ENCODE measurements around the gene CTIF.

Gene CTIF

GRCh38 chr18:48612511-48612910, 73.7 kb downstream of the CTIF start:
- DNase-seq (ENCODE audit: low read depth) = no peak
- TF ChIP-seq CTCF (IDR thresholded peaks at IDR 0.05; ENCODE audit: insufficient read depth, low read depth, low read length, missing control alignments) = no peak
- no peak overlapping the region for H3K4me3 ChIP-seq (ENCODE audit: low read length)

GRCh38 chr18:48612917-48613316, 74.1 kb downstream of the CTIF start:
- H3K4me3 ChIP-seq (ENCODE audit: low read length) = no peak overlapping the region
- DNase-seq (ENCODE audit: low read depth) = no peak
- TF ChIP-seq CTCF (IDR thresholded peaks at IDR 0.05; ENCODE audit: insufficient read depth, low read depth, low read length, missing control alignments) = no peak

- no peak for TF ChIP-seq CTCF (IDR thresholded peaks at IDR 0.05; ENCODE audit: insufficient read depth, low read depth, low read length, missing control alignments)
- no peak overlapping the region for H3K4me3 ChIP-seq (ENCODE audit: low read length)
- DNase-seq (ENCODE audit: low read depth) = no peak
Measured at GRCh38 chr18:48613589-48614404, 75.0 kb downstream of the CTIF start.

- TF ChIP-seq CTCF (IDR thresholded peaks at IDR 0.05; ENCODE audit: insufficient read depth, low read depth, low read length, missing control alignments) = no peak
- DNase-seq (ENCODE audit: low read depth) = no peak
- no peak overlapping the region for H3K4me3 ChIP-seq (ENCODE audit: low read length)
Measured at GRCh38 chr18:48615566-48616401, 77.0 kb downstream of the CTIF start.

GRCh38 chr18:48616484-48617255, 77.8 kb downstream of the CTIF start:
- no peak overlapping the region for H3K4me3 ChIP-seq (ENCODE audit: low read length)
- no peak for TF ChIP-seq CTCF (IDR thresholded peaks at IDR 0.05; ENCODE audit: insufficient read depth, low read depth, low read length, missing control alignments)
- peak; percentile 68 for DNase-seq (ENCODE audit: low read depth)

- DNase-seq (ENCODE audit: low read depth) = no peak
- no peak for TF ChIP-seq CTCF (IDR thresholded peaks at IDR 0.05; ENCODE audit: insufficient read depth, low read depth, low read length, missing control alignments)
- no peak overlapping the region for H3K4me3 ChIP-seq (ENCODE audit: low read length)
Measured at GRCh38 chr18:48617844-48618497, 79.1 kb downstream of the CTIF start.
